H9 (cell line): Measurements from ENCODE around the gene BPIFB3. TPM values are rescaled to one million over a fixed set of nuclear protein-coding genes. Genes with fewer than 3 reads are reported as not detected.

Source experiments
- DNase-seq: peaks from one replicate; pipeline ENCODE4 v3.0.0-alpha.2; 2017
- H2AFZ ChIP-seq: one replicate; pipeline ENCODE4 v1.6.1; 2013; ENCODE audit warnings: mild to moderate bottlenecking, low read length, control low read depth, moderate library complexity
- H2AK5ac ChIP-seq: 2 replicates; pipeline ENCODE4 v1.6.1; 2013; ENCODE audit warnings: low read length, control low read depth, mixed read lengths; ENCODE audit not compliant: insufficient read length
- H2BK120ac ChIP-seq: one replicate; pipeline ENCODE4 v1.6.1; 2013; ENCODE audit warnings: low read depth, mild to moderate bottlenecking, low read length, control low read depth, inconsistent platforms; ENCODE audit not compliant: poor library complexity, severe bottlenecking
- H2BK12ac ChIP-seq: 2 replicates; pipeline ENCODE4 v1.6.1; 2013; ENCODE audit warnings: low read length, control low read depth, mixed read lengths, low read depth; ENCODE audit not compliant: insufficient read length
- H2BK15ac ChIP-seq: 2 replicates; pipeline ENCODE4 v1.6.1; 2013; ENCODE audit warnings: low read depth, low read length, control low read depth
- H2BK20ac ChIP-seq: one replicate; pipeline ENCODE4 v1.6.1; 2013; ENCODE audit warnings: low read depth, mild to moderate bottlenecking, low read length, control low read depth, inconsistent platforms; ENCODE audit not compliant: poor library complexity, severe bottlenecking
- H2BK5ac ChIP-seq: 2 replicates; pipeline ENCODE4 v1.6.1; 2013; ENCODE audit warnings: low read length, control low read depth, mixed read lengths; ENCODE audit not compliant: insufficient read length
- H3K14ac ChIP-seq: 2 replicates; pipeline ENCODE4 v1.6.1; 2013; ENCODE audit warnings: low read length, control low read depth; ENCODE audit not compliant: insufficient read depth
- H3K18ac ChIP-seq: 2 replicates; pipeline ENCODE4 v1.6.1; 2013; ENCODE audit warnings: low read depth, mild to moderate bottlenecking, mixed read lengths, low read length, control low read depth; ENCODE audit not compliant: insufficient read length
- H3K23ac ChIP-seq: 2 replicates; pipeline ENCODE4 v1.6.1; 2013; ENCODE audit warnings: low read length, control low read depth, mixed read lengths, low read depth; ENCODE audit not compliant: insufficient read length
- H3K23me2 ChIP-seq: 2 replicates; pipeline ENCODE4 v1.6.1; 2013; ENCODE audit warnings: low read depth, mild to moderate bottlenecking, mixed read lengths, low read length, control low read depth; ENCODE audit not compliant: insufficient read length, poor library complexity, severe bottlenecking
- H3K27ac ChIP-seq: 2 replicates; pipeline ENCODE4 v1.5.1; 2013; ENCODE audit warnings: low read length, control low read depth, mixed read lengths, low read depth; ENCODE audit not compliant: insufficient read length
- H3K27me3 ChIP-seq: 2 replicates; pipeline ENCODE4 v1.6.1; 2013; ENCODE audit warnings: low read length, control low read depth, inconsistent platforms; ENCODE audit not compliant: insufficient read depth
- H3K4ac ChIP-seq: 2 replicates; pipeline ENCODE4 v1.6.1; 2013; ENCODE audit warnings: low read depth, mild to moderate bottlenecking, control low read depth, inconsistent platforms, low read length, moderate library complexity
- H3K4me1 ChIP-seq: 2 replicates; pipeline ENCODE4 v1.6.1; 2013; ENCODE audit warnings: low read length, control low read depth, inconsistent platforms; ENCODE audit not compliant: insufficient read depth
- H3K4me2 ChIP-seq: 2 replicates; pipeline ENCODE4 v1.6.1; 2013; ENCODE audit warnings: low read length, control low read depth, mixed read lengths; ENCODE audit not compliant: insufficient read length, insufficient read depth
- H3K56ac ChIP-seq: 2 replicates; pipeline ENCODE4 v1.6.1; 2013; ENCODE audit warnings: low read depth, mild to moderate bottlenecking, mixed read lengths, low read length, control low read depth; ENCODE audit not compliant: insufficient read length
- H3K79me1 ChIP-seq: 2 replicates; pipeline ENCODE4 v1.6.1; 2013; ENCODE audit warnings: low read depth, mild to moderate bottlenecking, moderate library complexity, low read length, control low read depth, inconsistent platforms; ENCODE audit not compliant: insufficient read depth, poor library complexity, severe bottlenecking
- H3K79me2 ChIP-seq: 2 replicates; pipeline ENCODE4 v1.6.1; 2013; ENCODE audit warnings: low read length, control low read depth, inconsistent platforms; ENCODE audit not compliant: insufficient read depth
- H3K9ac ChIP-seq: 2 replicates; pipeline ENCODE4 v1.6.1; 2013; ENCODE audit warnings: low read length, control low read depth, mixed read lengths; ENCODE audit not compliant: insufficient read length; ENCODE audit errors: extremely low read depth
- H3K9me3 ChIP-seq: one replicate; pipeline ENCODE4 v1.6.1; 2013; ENCODE audit warnings: low read depth, low read length, inconsistent platforms; ENCODE audit not compliant: control insufficient read depth
- H3T11ph ChIP-seq: one replicate; pipeline ENCODE4 v1.6.1; 2013; ENCODE audit warnings: mild to moderate bottlenecking, low read length, control low read depth, inconsistent platforms
- H4K20me1 ChIP-seq: one replicate; pipeline ENCODE4 v1.6.1; 2013; ENCODE audit not compliant: control insufficient read depth, insufficient read length, insufficient read depth
- H4K5ac ChIP-seq: 2 replicates; pipeline ENCODE4 v1.6.1; 2013; ENCODE audit warnings: low read depth, mild to moderate bottlenecking, mixed read lengths, low read length, control low read depth; ENCODE audit not compliant: insufficient read length
- H4K8ac ChIP-seq: replicated peaks from 2 replicates; pipeline ENCODE4 v1.6.1; 2013; ENCODE audit warnings: low read length, control low read depth, mixed read lengths, low read depth; ENCODE audit not compliant: insufficient read length
- H4K91ac ChIP-seq: 2 replicates; pipeline ENCODE4 v1.6.1; 2013; ENCODE audit warnings: low read depth, mild to moderate bottlenecking, moderate library complexity, mixed read lengths, low read length, control low read depth; ENCODE audit not compliant: insufficient read length
- H3K27ac Mint-ChIP-seq, 3 experiments: 2 replicates in 2 of 3; 3 replicates in 1 of 3; pipeline ENCODE4 v1.8.0; 2020 to 2021; ENCODE audit warnings: mixed read lengths in 3 of 3, mild to moderate bottlenecking in 1 of 3, moderate library complexity in 1 of 3
- H3K27me3 Mint-ChIP-seq: 2 replicates; pipeline ENCODE4 v1.8.0; 2021; ENCODE audit warnings: low read depth, mild to moderate bottlenecking, moderate library complexity, mixed read lengths
- H3K36me3 Mint-ChIP-seq, 3 experiments: 2 replicates in 2 of 3; 3 replicates in 1 of 3; pipeline ENCODE4 v1.8.0; 2020 to 2021; ENCODE audit warnings: low read depth in 3 of 3, mixed read lengths in 3 of 3; ENCODE audit not compliant: insufficient read depth in 1 of 3
- H3K4me1 Mint-ChIP-seq, 2 experiments: 2 replicates each; pipeline ENCODE4 v1.8.0; 2020; ENCODE audit warnings: mixed read lengths in 2 of 2
- H3K4me3 Mint-ChIP-seq, 2 experiments: 2 replicates in 1 of 2; 3 replicates in 1 of 2; pipeline ENCODE4 v1.8.0; 2020 to 2021; ENCODE audit warnings: mild to moderate bottlenecking in 2 of 2, mixed read lengths in 2 of 2, moderate library complexity in 1 of 2
- H3K9me3 Mint-ChIP-seq, 2 experiments: 2 replicates in 1 of 2; 3 replicates in 1 of 2; pipeline ENCODE4 v1.8.0; 2020; ENCODE audit warnings: mild to moderate bottlenecking in 2 of 2, mixed read lengths in 2 of 2, moderate library complexity in 1 of 2
- CTCF ChIP-seq: fragments of 200-600 bp; sonication (generic); conservative IDR thresholded peaks from 3 replicates; pipeline ENCODE4 v1.8.0; 2021; ENCODE audit warnings: antibody characterized with exemption, mild to moderate bottlenecking
- WGBS: extraction: QIAGEN DNeasy Blood & Tissue Kit; methylation state at CpG from one replicate; pipeline ENCODE4 v1.1.7; 2013; ENCODE audit warnings: missing lambda C conversion rate, low lambda C conversion rate, mixed read lengths; ENCODE audit not compliant: insufficient read length; ENCODE audit errors: extremely low coverage; 5-methylcytosine and 5-hydroxymethylcytosine counted together
- total RNA-seq: library from RNA; stranded (reverse); gene quantifications from 2 replicates; pipeline ENCODE4 v1.2.1, GENCODE V29; 2021

The BPIFB3 gene
- total RNA-seq, 1 experiment from 2014 or later = not detected

GRCh38 chr20:33032555-33032954, 21.1 kb upstream of the BPIFB3 start:
- H3K9ac ChIP-seq = no peak overlapping the region
- H4K91ac ChIP-seq = no peak overlapping the region
- Mint-ChIP-seq H3K36me3 (no peaks in the 10 kb centered on the region), H3K9me3 (peaks cover 2 to 4% of the 10 kb centered on the region in 2 experiments; a peak in 2 of 5 replicates), H3K4me1 (no peaks in the 10 kb centered on the region), H3K27ac (no peak overlapping the region), H3K4me3 (no peak overlapping the region), H3K27me3 (peaks cover 13% of the 10 kb centered on the region)
- no peak for DNase-seq
- no peak overlapping the region for H4K5ac ChIP-seq
- H3K23me2 ChIP-seq = no peaks in the 10 kb centered on the region
- H3K4me1 ChIP-seq = no peaks in the 10 kb centered on the region
- H2AK5ac ChIP-seq = no peak overlapping the region
- no peak overlapping the region for H2BK120ac ChIP-seq
- no CpG with 5 or more reads among the region's 6 CpGs for WGBS
- H3T11ph ChIP-seq = no peak overlapping the region
- no peak overlapping the region for H3K14ac ChIP-seq
- no peaks in the 10 kb centered on the region for H3K27me3 ChIP-seq
- H2AFZ ChIP-seq = no peak overlapping the region
- H3K9me3 ChIP-seq = no peaks in the 10 kb centered on the region
- H4K8ac ChIP-seq = no peak overlapping the region
- no peak overlapping the region for H3K23ac ChIP-seq
- no peaks in the 10 kb centered on the region for H3K79me1 ChIP-seq
- TF ChIP-seq CTCF = no peak
- H3K4ac ChIP-seq = no peak overlapping the region
- no peak overlapping the region for H2BK20ac ChIP-seq
- no peak overlapping the region for H2BK5ac ChIP-seq
- no peak overlapping the region for H2BK12ac ChIP-seq
- H2BK15ac ChIP-seq = no peak overlapping the region
- H3K27ac ChIP-seq = no peak overlapping the region
- no peak overlapping the region for H3K4me2 ChIP-seq
- no peaks in the 10 kb centered on the region for H4K20me1 ChIP-seq
- no peak overlapping the region for H3K56ac ChIP-seq
- no peaks in the 10 kb centered on the region for H3K79me2 ChIP-seq
- no peak overlapping the region for H3K18ac ChIP-seq
